ENCODE results near the gene EHD1.

Gene EHD1

GRCh38 chr11:64874308-64875240 lies 3.8 kb downstream of the EHD1 start:
- DNase-seq (ENCODE audit: low read depth in 3 of 3) = no peak

- no peak for DNase-seq (ENCODE audit: low read depth in 3 of 3)
Observed at GRCh38 chr11:64872790-64873488, 5.5 kb downstream of the EHD1 start.

GRCh38 chr11:64871492-64871891 lies 6.9 kb downstream of the EHD1 start:
- no peak for DNase-seq (ENCODE audit: low read depth in 3 of 3)

GRCh38 chr11:64870893-64871466 lies 7.4 kb downstream of the EHD1 start:
- no peak for DNase-seq (ENCODE audit: low read depth in 3 of 3)

GRCh38 chr11:64870176-64870892 lies 8.1 kb downstream of the EHD1 start:
- DNase-seq (ENCODE audit: low read depth in 3 of 3) = no peak

GRCh38 chr11:64869571-64870175 lies 8.7 kb downstream of the EHD1 start:
- DNase-seq (ENCODE audit: low read depth in 3 of 3) = no peak

- DNase-seq (ENCODE audit: low read depth in 3 of 3) = no peak
Observed at GRCh38 chr11:64868904-64869570, 9.4 kb downstream of the EHD1 start.

- no peak for DNase-seq (ENCODE audit: low read depth in 3 of 3)
Observed at GRCh38 chr11:64867748-64868462, 10.5 kb downstream of the EHD1 start.

- no peak for DNase-seq (ENCODE audit: low read depth in 3 of 3)
Observed at GRCh38 chr11:64866173-64866491, 12.3 kb downstream of the EHD1 start.

- no peak for DNase-seq (ENCODE audit: low read depth in 3 of 3)
Observed at GRCh38 chr11:64865286-64866172, 12.9 kb downstream of the EHD1 start.

GRCh38 chr11:64864473-64865285 lies 13.7 kb downstream of the EHD1 start:
- peak in 1 of 3 donors; percentile 73 for DNase-seq (ENCODE audit: low read depth in 3 of 3)

GRCh38 chr11:64864135-64864472 lies 14.3 kb downstream of the EHD1 start:
- DNase-seq (ENCODE audit: low read depth in 3 of 3) = no peak

- DNase-seq (ENCODE audit: low read depth in 3 of 3) = no peak
Observed at GRCh38 chr11:64863391-64864060, 14.9 kb downstream of the EHD1 start.

- DNase-seq (ENCODE audit: low read depth in 3 of 3) = no peak
Observed at GRCh38 chr11:64862987-64863390, 15.4 kb downstream of the EHD1 start.

- no peak for DNase-seq (ENCODE audit: low read depth in 3 of 3)
Observed at GRCh38 chr11:64861227-64861975, 17.0 kb downstream of the EHD1 start.

- DNase-seq (ENCODE audit: low read depth in 3 of 3) = peak in 1 of 3 donors; percentile 60
Observed at GRCh38 chr11:64859542-64860414, 18.6 kb downstream of the EHD1 start.
